Activated CD8-positive, alpha-beta T cell treated with anti-CD3 and anti-CD28 coated beads for 36 hours (primary cell): ENCODE results near the gene LBX1. TPM values are rescaled to one million over a fixed set of nuclear protein-coding genes. Genes with fewer than 3 reads are reported as not detected.

Source experiments
- ATAC-seq: fragments of 200-7000 bp; cut with Tn5 transposase; one replicate; pipeline ENCODE4 v1.10.0; 2021; ENCODE audit warnings: mild to moderate bottlenecking, moderate library complexity
- CTCF ChIA-PET: fragments of 350-600 bp; sonication (Branson Sonifier 250); formaldehyde crosslinking; loops from one replicate; lab custom pipeline; 2021; ENCODE audit warnings: antibody characterized with exemption; lab: Charles Lee
- POLR2A ChIA-PET: fragments of 350-600 bp; sonication (Branson Sonifier 250); formaldehyde crosslinking; loops from one replicate; lab custom pipeline; 2021; ENCODE audit warnings: antibody characterized with exemption; lab: Charles Lee
- DNase-seq: peaks from one replicate; pipeline ENCODE4 v3.0.0-alpha.2; 2020
- H3K27ac Mint-ChIP-seq: one replicate; pipeline ENCODE4 v1.8.0; 2021; ENCODE audit warnings: mild to moderate bottlenecking, mixed read lengths
- H3K27me3 Mint-ChIP-seq: one replicate; pipeline ENCODE4 v1.8.0; 2021; ENCODE audit warnings: mixed read lengths
- H3K36me3 Mint-ChIP-seq: one replicate; pipeline ENCODE4 v1.8.0; 2021; ENCODE audit warnings: low read depth, mixed read lengths
- H3K4me1 Mint-ChIP-seq: one replicate; pipeline ENCODE4 v1.8.0; 2021; ENCODE audit warnings: low read depth, mixed read lengths
- H3K4me3 Mint-ChIP-seq: one replicate; pipeline ENCODE4 v1.8.0; 2021; ENCODE audit warnings: mild to moderate bottlenecking, moderate library complexity, mixed read lengths
- H3K9me3 Mint-ChIP-seq: one replicate; pipeline ENCODE4 v1.8.0; 2021; ENCODE audit warnings: mixed read lengths
- intact Hi-C: fragments of 100-400 bp; cut with micrococcal nuclease; formaldehyde crosslinking; loops from one replicate; pipeline ENCODE4 v1.10.0; 2022
- total RNA-seq, 2 experiments: library from RNA; stranded (reverse); gene quantifications; one replicate each; pipeline ENCODE4 v1.2.3, GENCODE V29; 2021
- TF ChIP-seq, protein P1 (sequence below): fragments of 200-600 bp; IDR thresholded peaks from one replicate; pipeline ENCODE4 v1.8.0; 2022; ENCODE audit warnings: antibody characterized with exemption, mild to moderate bottlenecking

LBX1 gene
- total RNA-seq, 2 experiments from 2014 or later = not detected

DNA sequence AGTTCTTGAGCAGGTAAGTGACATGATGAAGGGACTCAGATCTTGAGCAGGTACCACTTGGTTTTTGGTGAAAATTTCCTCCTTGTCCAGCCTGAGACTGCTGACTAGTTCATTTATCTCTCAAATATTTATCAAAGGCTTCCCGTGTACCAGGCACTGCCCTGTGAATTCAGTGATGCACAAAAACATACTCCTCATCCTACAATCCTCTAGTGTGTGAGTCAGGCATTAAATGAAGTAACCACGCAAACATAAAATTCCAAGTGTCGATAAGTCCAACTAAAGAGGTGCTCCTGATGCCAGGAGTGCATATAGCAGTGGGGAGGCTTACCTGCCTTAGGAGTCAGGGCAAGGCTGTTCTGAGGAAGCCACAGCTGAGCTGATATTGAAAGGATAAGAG lies 41.5 kb upstream of the LBX1 start:
- intact Hi-C loops = no loop called here
- Mint-ChIP-seq H3K27me3 (peaks cover 20% of the 10 kb centered on the region), H3K4me1 (peaks cover 2% of the 10 kb centered on the region), H3K9me3 (no peaks in the 10 kb centered on the region), H3K36me3 (no peaks in the 10 kb centered on the region), H3K27ac (no peak overlapping the region), H3K4me3 (no peak overlapping the region)
- TF ChIP-seq, protein P1, sequence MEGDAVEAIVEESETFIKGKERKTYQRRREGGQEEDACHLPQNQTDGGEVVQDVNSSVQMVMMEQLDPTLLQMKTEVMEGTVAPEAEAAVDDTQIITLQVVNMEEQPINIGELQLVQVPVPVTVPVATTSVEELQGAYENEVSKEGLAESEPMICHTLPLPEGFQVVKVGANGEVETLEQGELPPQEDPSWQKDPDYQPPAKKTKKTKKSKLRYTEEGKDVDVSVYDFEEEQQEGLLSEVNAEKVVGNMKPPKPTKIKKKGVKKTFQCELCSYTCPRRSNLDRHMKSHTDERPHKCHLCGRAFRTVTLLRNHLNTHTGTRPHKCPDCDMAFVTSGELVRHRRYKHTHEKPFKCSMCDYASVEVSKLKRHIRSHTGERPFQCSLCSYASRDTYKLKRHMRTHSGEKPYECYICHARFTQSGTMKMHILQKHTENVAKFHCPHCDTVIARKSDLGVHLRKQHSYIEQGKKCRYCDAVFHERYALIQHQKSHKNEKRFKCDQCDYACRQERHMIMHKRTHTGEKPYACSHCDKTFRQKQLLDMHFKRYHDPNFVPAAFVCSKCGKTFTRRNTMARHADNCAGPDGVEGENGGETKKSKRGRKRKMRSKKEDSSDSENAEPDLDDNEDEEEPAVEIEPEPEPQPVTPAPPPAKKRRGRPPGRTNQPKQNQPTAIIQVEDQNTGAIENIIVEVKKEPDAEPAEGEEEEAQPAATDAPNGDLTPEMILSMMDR = no peak
- POLR2A ChIA-PET = no interaction called here
- DNase-seq (no peak), ATAC-seq (no peak)
- CTCF ChIA-PET = interaction anchor here (1.2 to 4.0 kb wide), 2 partner anchors 21 to 196 kb away, joined by 3 to 40 read pairs; no protein-coding TSS in a partner anchor

DNA sequence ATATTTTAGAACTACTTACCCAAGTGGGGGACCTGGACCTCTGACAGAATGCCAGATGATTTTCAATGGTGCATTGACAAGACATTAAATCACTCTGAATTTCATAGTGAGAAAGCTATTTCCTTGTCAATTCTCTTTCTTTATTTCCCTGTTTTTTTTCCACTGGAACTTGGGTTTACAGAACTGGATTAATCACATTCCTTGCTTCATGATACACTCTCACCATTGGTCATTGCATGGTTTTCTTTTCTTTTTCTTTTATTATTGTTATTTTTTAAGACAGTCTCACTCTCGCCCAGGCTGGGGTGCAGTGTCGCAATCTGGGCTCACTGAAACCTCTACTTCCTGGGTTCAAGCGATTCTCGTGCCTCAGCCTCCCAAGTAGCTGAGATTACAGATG lies 38.5 kb upstream of the LBX1 start:
- H3K4me1 Mint-ChIP-seq = peaks cover 2% of the 10 kb centered on the region
- no peak overlapping the region for H3K27ac Mint-ChIP-seq
- H3K27me3 Mint-ChIP-seq = peaks cover 22% of the 10 kb centered on the region
- no peak overlapping the region for H3K4me3 Mint-ChIP-seq
- TF ChIP-seq, protein P1 = no peak
- no peaks in the 10 kb centered on the region for H3K9me3 Mint-ChIP-seq
- intact Hi-C loops = no loop called here
- CTCF ChIA-PET = interaction anchor here (0.7 to 1.1 kb wide), 2 partner anchors 126 to 130 kb away, joined by 3 read pairs; no protein-coding TSS in a partner anchor
- DNase-seq = no peak
- no peak for ATAC-seq
- POLR2A ChIA-PET = no interaction called here
- no peaks in the 10 kb centered on the region for H3K36me3 Mint-ChIP-seq

DNA sequence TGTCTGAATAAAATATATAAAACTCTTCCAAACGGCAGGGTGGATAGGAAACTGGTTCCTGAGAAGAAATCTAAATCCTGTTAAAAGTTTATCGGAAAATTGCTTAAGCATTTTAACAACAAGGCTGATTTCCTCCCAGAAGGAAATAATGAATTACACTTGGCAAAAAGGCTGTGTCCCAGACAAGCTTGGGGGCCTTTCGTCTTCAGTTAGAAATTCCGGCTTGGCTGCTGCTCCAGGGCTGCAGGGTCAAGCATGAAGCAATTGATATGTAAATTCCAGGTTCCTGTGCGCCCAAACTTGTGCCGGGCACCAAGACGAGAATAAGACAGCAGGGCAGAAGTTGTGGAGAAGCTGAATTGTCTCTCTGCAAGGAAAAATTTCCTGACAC lies 38.0 kb upstream of the LBX1 start:
- H3K4me3 Mint-ChIP-seq = no peak overlapping the region
- H3K27me3 Mint-ChIP-seq = peaks cover 21% of the 10 kb centered on the region
- H3K36me3 Mint-ChIP-seq = no peaks in the 10 kb centered on the region
- CTCF ChIA-PET = interaction anchor here (1.1 to 1.6 kb wide), 2 partner anchors 9 to 130 kb away, joined by 3 to 6 read pairs; no protein-coding TSS in a partner anchor
- no peaks in the 10 kb centered on the region for H3K9me3 Mint-ChIP-seq
- POLR2A ChIA-PET = no interaction called here
- TF ChIP-seq, protein P1 = no peak
- intact Hi-C loops = no loop called here
- no peak for DNase-seq
- H3K27ac Mint-ChIP-seq = no peak overlapping the region
- no peak for ATAC-seq
- H3K4me1 Mint-ChIP-seq = peaks cover under 1% of the 10 kb centered on the region

DNA sequence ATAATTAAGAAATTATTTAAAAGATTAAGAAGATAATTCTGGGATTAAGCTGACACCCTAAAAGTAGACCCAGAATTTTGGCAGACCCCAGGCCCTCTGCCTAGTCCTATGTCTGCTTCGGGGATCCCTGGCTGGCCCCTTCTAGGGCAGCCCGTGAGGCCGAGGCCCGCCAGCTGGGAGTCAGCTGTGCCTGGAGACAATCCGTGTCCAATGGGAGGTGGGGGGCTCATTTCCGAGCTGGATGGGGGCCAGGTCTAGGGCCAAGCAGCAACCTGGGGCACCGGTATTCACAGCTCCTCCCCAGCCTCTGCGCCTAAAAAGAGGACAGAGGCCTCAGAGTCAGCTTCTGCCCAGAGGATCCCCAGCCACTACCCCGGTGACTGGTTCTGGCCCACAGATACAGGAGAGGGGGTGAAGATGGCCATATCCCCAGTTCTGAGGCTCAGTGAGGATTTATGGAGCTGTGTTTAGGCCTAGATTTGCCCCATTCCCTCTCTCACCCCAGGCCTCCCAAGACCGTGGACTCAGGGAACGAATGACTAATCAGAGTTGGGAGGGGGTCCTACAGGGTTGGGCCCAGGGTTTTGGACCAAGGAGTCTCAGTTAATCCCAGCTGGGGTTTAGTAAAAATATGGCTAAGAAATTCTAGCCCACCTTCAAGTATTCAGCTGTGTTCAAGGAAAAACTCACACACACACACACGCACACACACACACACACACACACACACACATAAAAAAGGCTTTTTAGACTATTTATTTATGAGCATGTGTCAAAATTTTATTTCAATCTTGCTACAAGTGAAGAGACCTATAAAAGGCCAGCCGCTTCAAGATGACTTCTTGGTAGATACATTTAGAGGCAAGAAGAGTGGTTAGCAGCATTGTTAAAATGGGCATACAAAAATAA lies 37.4 kb upstream of the LBX1 start:
- Mint-ChIP-seq H3K27ac (no peak overlapping the region), H3K27me3 (peaks cover 21% of the 10 kb centered on the region), H3K36me3 (no peaks in the 10 kb centered on the region), H3K4me3 (no peak overlapping the region), H3K4me1 (no peaks in the 10 kb centered on the region), H3K9me3 (no peaks in the 10 kb centered on the region)
- POLR2A ChIA-PET = no interaction called here
- DNase-seq = no peak
- no peak for ATAC-seq
- intact Hi-C loops = no loop called here
- TF ChIP-seq, protein P1 = no peak
- CTCF ChIA-PET = interaction anchor here (0.9 to 1.6 kb wide), 5 partner anchors 10 to 304 kb away, joined by 3 to 6 read pairs (median 4); no protein-coding TSS in a partner anchor
